WTC11 (cell line): ENCODE results near the gene CABP1. TPM values are rescaled to one million over a fixed set of nuclear protein-coding genes. Genes with fewer than 3 reads are reported as not detected.

Source experiments
- ATAC-seq: fragments of 200-7000 bp; cut with Tn5 transposase; 2 replicates; pipeline ENCODE4 v1.10.0; 2021; ENCODE audit warnings: mild to moderate bottlenecking, moderate library complexity
- CTCF ChIA-PET: fragments of 300-600 bp; sonication (Branson Sonifier 250); formaldehyde crosslinking; loops from one replicate; lab custom pipeline; 2021; ENCODE audit warnings: antibody characterized with exemption; lab: Charles Lee
- POLR2A ChIA-PET: fragments of 350-600 bp; sonication (Branson Sonifier 250); formaldehyde crosslinking; loops from one replicate; lab custom pipeline; 2021; ENCODE audit warnings: antibody characterized with exemption; lab: Charles Lee
- DNase-seq: peaks from one replicate; pipeline ENCODE4 v3.0.0; 2021; ENCODE audit warnings: low spot score
- H3K27ac Mint-ChIP-seq: 2 replicates; pipeline ENCODE4 v1.8.0; 2021; ENCODE audit warnings: mixed read lengths
- H3K27me3 Mint-ChIP-seq: 2 replicates; pipeline ENCODE4 v1.8.0; 2021; ENCODE audit warnings: low read depth, mild to moderate bottlenecking, moderate library complexity, mixed read lengths
- H3K36me3 Mint-ChIP-seq: 2 replicates; pipeline ENCODE4 v1.8.0; 2021; ENCODE audit warnings: mixed read lengths
- H3K4me1 Mint-ChIP-seq: 2 replicates; pipeline ENCODE4 v1.8.0; 2022; ENCODE audit warnings: mixed read lengths
- H3K4me3 Mint-ChIP-seq: 2 replicates; pipeline ENCODE4 v1.8.0; 2021; ENCODE audit warnings: mild to moderate bottlenecking, moderate library complexity, mixed read lengths
- H3K9me3 Mint-ChIP-seq: 2 replicates; pipeline ENCODE4 v1.8.0; 2021; ENCODE audit warnings: mixed read lengths
- CBFB ChIP-seq: sonication (generic); formaldehyde crosslinking; IDR thresholded peaks from 2 replicates; pipeline ENCODE4 v1.8.1; 2022; ENCODE audit warnings: mild to moderate bottlenecking, low read depth, missing genetic modification reagents
- CREB1 ChIP-seq: sonication (generic); formaldehyde crosslinking; IDR thresholded peaks from 2 replicates; pipeline ENCODE4 v1.8.0; 2023; ENCODE audit warnings: mild to moderate bottlenecking, missing genetic modification reagents
- CREM ChIP-seq: sonication (generic); formaldehyde crosslinking; IDR thresholded peaks from 2 replicates; pipeline ENCODE4 v1.8.1; 2022; ENCODE audit warnings: mild to moderate bottlenecking, missing genetic modification reagents, moderate library complexity
- ELF4 ChIP-seq: sonication (generic); formaldehyde crosslinking; IDR thresholded peaks from 2 replicates; pipeline ENCODE4 v1.8.1; 2022; ENCODE audit warnings: low read depth, mild to moderate bottlenecking, moderate library complexity, missing genetic modification reagents
- EMX1 ChIP-seq: fragments of 250-450 bp; sonication (Bioruptor Pico); IDR thresholded peaks from 2 replicates; pipeline ENCODE4 v1.8.0; 2021; ENCODE audit warnings: mild to moderate bottlenecking
- FOXJ3 ChIP-seq: sonication (generic); formaldehyde crosslinking; IDR thresholded peaks from 2 replicates; pipeline ENCODE4 v1.9.0; 2021; ENCODE audit warnings: missing genetic modification reagents, mild to moderate bottlenecking, borderline replicate concordance
- FOXP1 ChIP-seq: sonication (generic); formaldehyde crosslinking; IDR thresholded peaks from 2 replicates; pipeline ENCODE4 v1.8.0; 2022; ENCODE audit warnings: missing genetic modification reagents, mild to moderate bottlenecking, moderate library complexity, borderline replicate concordance
- MYBL2 ChIP-seq: sonication (generic); formaldehyde crosslinking; IDR thresholded peaks from 2 replicates; pipeline ENCODE4 v1.8.1; 2023; ENCODE audit warnings: mild to moderate bottlenecking, moderate library complexity, missing genetic modification reagents
- NFE2L1 ChIP-seq: sonication (generic); formaldehyde crosslinking; IDR thresholded peaks from 2 replicates; pipeline ENCODE4 v1.8.1; 2023; ENCODE audit warnings: missing genetic modification reagents
- NR2C2 ChIP-seq: sonication (generic); formaldehyde crosslinking; IDR thresholded peaks from 2 replicates; pipeline ENCODE4 v1.8.0; 2022; ENCODE audit warnings: mild to moderate bottlenecking, missing genetic modification reagents
- RELA ChIP-seq: sonication (generic); formaldehyde crosslinking; IDR thresholded peaks from 2 replicates; pipeline ENCODE4 v1.8.1; 2022; ENCODE audit warnings: missing genetic modification reagents, mild to moderate bottlenecking, borderline replicate concordance
- TEAD1 ChIP-seq: sonication (generic); formaldehyde crosslinking; IDR thresholded peaks from 2 replicates; pipeline ENCODE4 v1.8.0; 2022; ENCODE audit warnings: mild to moderate bottlenecking, missing genetic modification reagents
- TP53 ChIP-seq: sonication (generic); formaldehyde crosslinking; IDR thresholded peaks from 2 replicates; pipeline ENCODE4 v1.8.1; 2023; ENCODE audit warnings: mild to moderate bottlenecking, missing genetic modification reagents
- USF1 ChIP-seq: sonication (generic); formaldehyde crosslinking; IDR thresholded peaks from 2 replicates; pipeline ENCODE4 v1.8.0; 2022; ENCODE audit warnings: mild to moderate bottlenecking, missing genetic modification reagents
- ZNF121 ChIP-seq: sonication (generic); formaldehyde crosslinking; IDR thresholded peaks from 2 replicates; pipeline ENCODE4 v1.8.0; 2023; ENCODE audit warnings: missing genetic modification reagents
- ZNF219 ChIP-seq: sonication (generic); formaldehyde crosslinking; IDR thresholded peaks from 2 replicates; pipeline ENCODE4 v1.8.0; 2023; ENCODE audit warnings: missing genetic modification reagents, mild to moderate bottlenecking, borderline replicate concordance
- ZNF263 ChIP-seq: sonication (generic); formaldehyde crosslinking; IDR thresholded peaks from 2 replicates; pipeline ENCODE4 v1.8.1; 2022; ENCODE audit warnings: low read depth, mild to moderate bottlenecking, moderate library complexity, missing genetic modification reagents
- ZNF671 ChIP-seq: fragments of 250-450 bp; sonication (Bioruptor Pico); IDR thresholded peaks from 2 replicates; pipeline ENCODE4 v1.8.0; 2021; ENCODE audit warnings: mild to moderate bottlenecking
- total RNA-seq: library from RNA; stranded (reverse); gene quantifications from 3 replicates; pipeline ENCODE4 v1.2.3, GENCODE V29; 2021
- TF ChIP-seq, protein P1 (sequence below): fragments of 250-450 bp; sonication (Bioruptor Pico); IDR thresholded peaks from 2 replicates; pipeline ENCODE4 v1.9.0; 2021; ENCODE audit warnings: mild to moderate bottlenecking
- TF ChIP-seq, protein P2 (sequence below): sonication (generic); formaldehyde crosslinking; IDR thresholded peaks from 2 replicates; pipeline ENCODE4 v1.8.1; 2023; ENCODE audit warnings: mild to moderate bottlenecking, missing genetic modification reagents, moderate library complexity
- TF ChIP-seq, protein P3 (sequence below): sonication (generic); formaldehyde crosslinking; IDR thresholded peaks from 2 replicates; pipeline ENCODE4 v1.8.1; 2023; ENCODE audit warnings: mild to moderate bottlenecking, missing genetic modification reagents, moderate library complexity
- TF ChIP-seq, protein P4 (sequence below): sonication (generic); formaldehyde crosslinking; IDR thresholded peaks from 2 replicates; pipeline ENCODE4 v1.8.1; 2022; ENCODE audit warnings: mild to moderate bottlenecking, missing genetic modification reagents, moderate library complexity, borderline replicate concordance

The CABP1 gene
- total RNA-seq, 1 experiment from 2014 or later, result 14.1 TPM

- Mint-ChIP-seq H3K4me3 (no peak overlapping the region), H3K9me3 (no peaks in the 10 kb centered on the region), H3K27ac (no peak overlapping the region), H3K4me1 (peaks cover 7% of the 10 kb centered on the region), H3K36me3 (no peaks in the 10 kb centered on the region), H3K27me3 (peaks cover 2% of the 10 kb centered on the region; the same call in 1 of the 2 replicates)
- DNase-seq, result no peak
- TF ChIP-seq TP53 (CRISPR knock-in tag) (no peak), CREB1 (CRISPR knock-in tag) (no peak), NFE2L1 (no peak), ZNF263 (CRISPR knock-in tag) (no peak), USF1 (CRISPR knock-in tag) (no peak), NR2C2 (no peak), CREM (no peak), TEAD1 (CRISPR knock-in tag) (no peak)
- TF ChIP-seq, protein P1, sequence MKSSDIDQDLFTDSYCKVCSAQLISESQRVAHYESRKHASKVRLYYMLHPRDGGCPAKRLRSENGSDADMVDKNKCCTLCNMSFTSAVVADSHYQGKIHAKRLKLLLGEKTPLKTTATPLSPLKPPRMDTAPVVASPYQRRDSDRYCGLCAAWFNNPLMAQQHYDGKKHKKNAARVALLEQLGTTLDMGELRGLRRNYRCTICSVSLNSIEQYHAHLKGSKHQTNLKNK, result no peak
- TF ChIP-seq, protein P2, sequence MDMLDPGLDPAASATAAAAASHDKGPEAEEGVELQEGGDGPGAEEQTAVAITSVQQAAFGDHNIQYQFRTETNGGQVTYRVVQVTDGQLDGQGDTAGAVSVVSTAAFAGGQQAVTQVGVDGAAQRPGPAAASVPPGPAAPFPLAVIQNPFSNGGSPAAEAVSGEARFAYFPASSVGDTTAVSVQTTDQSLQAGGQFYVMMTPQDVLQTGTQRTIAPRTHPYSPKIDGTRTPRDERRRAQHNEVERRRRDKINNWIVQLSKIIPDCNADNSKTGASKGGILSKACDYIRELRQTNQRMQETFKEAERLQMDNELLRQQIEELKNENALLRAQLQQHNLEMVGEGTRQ (CRISPR knock-in tag), result no peak
- CTCF ChIA-PET, result interaction anchor here (0.5 to 2.4 kb wide), 7 partner anchors 8 to 270 kb away, joined by 3 to 15 read pairs (median 6); partner anchors contain the start of gene POP5
- POLR2A ChIA-PET, result interaction anchor here (0.6 to 0.7 kb wide), 3 partner anchors 96 to 492 kb away, joined by 3 to 4 read pairs (median 3); no protein-coding TSS in a partner anchor
- ATAC-seq, result no peak
Measured at GRCh38 chr12:120590741-120591407, 49.6 kb upstream of the CABP1 start.

DNA sequence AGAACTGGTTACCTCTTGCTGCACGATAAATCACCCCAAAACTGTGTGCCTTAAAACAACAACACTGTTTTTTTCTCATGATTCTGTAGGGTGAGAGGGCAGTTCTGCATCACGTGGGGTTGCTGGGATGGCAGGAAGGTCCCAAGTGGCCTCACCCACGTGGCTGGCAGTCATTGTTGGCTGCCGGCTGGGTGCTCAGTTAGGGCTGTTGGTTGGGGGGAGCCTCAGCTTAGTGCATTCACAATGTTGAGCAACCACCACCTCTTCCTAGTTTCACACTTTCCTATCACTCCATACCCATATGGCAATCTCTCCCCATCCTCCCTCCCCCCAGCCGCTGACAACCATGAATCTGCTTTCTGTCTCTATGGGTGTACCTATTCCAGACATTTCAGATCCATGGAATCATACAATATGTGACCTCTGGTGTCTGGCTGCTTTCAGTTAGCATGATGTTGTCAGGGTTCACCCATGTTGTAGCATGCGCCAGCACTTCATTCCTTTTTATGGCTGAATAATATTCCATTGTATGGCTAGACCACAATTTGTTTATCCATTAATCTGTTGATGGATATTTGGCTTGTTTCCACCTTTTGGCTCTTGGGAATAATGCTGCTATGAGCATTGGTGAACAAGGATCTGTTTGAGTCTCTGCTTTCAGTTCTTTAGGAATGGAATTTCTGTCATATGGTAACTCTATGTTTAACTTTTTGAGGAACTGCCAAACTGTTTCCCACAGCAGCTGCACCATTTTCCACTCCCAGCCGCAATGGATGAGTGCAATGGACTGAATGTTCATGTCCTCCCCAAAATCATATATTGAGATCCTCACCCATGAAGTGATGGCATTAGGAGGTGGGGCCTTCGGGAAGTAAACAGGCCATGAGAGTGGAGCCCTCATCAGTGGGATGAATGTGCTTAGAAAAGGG, 48.0 kb upstream of the CABP1 start:
- H3K4me3 Mint-ChIP-seq, result no peak overlapping the region
- CTCF ChIA-PET, result interaction anchor here (0.6 to 1.8 kb wide), 6 partner anchors 10 to 162 kb away, joined by 3 to 7 read pairs (median 4); partner anchors contain the start of gene POP5
- peaks cover 7% of the 10 kb centered on the region for H3K4me1 Mint-ChIP-seq
- no peak for ATAC-seq
- DNase-seq, result no peak
- H3K36me3 Mint-ChIP-seq, result no peaks in the 10 kb centered on the region
- no peaks in the 10 kb centered on the region for H3K9me3 Mint-ChIP-seq
- POLR2A ChIA-PET, result no interaction called here
- TF ChIP-seq NFE2L1, result no peak
- TF ChIP-seq, protein P3, sequence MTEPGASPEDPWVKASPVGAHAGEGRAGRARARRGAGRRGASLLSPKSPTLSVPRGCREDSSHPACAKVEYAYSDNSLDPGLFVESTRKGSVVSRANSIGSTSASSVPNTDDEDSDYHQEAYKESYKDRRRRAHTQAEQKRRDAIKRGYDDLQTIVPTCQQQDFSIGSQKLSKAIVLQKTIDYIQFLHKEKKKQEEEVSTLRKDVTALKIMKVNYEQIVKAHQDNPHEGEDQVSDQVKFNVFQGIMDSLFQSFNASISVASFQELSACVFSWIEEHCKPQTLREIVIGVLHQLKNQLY (CRISPR knock-in tag), result no peak
- TF ChIP-seq, protein P4, sequence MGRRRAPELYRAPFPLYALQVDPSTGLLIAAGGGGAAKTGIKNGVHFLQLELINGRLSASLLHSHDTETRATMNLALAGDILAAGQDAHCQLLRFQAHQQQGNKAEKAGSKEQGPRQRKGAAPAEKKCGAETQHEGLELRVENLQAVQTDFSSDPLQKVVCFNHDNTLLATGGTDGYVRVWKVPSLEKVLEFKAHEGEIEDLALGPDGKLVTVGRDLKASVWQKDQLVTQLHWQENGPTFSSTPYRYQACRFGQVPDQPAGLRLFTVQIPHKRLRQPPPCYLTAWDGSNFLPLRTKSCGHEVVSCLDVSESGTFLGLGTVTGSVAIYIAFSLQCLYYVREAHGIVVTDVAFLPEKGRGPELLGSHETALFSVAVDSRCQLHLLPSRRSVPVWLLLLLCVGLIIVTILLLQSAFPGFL (CRISPR knock-in tag), result no peak
- no peak for TF ChIP-seq USF1 (CRISPR knock-in tag)
- TF ChIP-seq EMX1 (CRISPR knock-in tag), result no peak
- TF ChIP-seq RELA, result no peak
- TF ChIP-seq MYBL2 (CRISPR knock-in tag), result no peak
- TF ChIP-seq ZNF121 (CRISPR knock-in tag), result no peak
- TF ChIP-seq CREB1 (CRISPR knock-in tag), result no peak
- TF ChIP-seq ELF4 (CRISPR knock-in tag), result no peak
- TF ChIP-seq CBFB (CRISPR knock-in tag), result no peak
- no peak for TF ChIP-seq ZNF219 (CRISPR knock-in tag)
- TF ChIP-seq FOXJ3 (CRISPR knock-in tag), result no peak
- TF ChIP-seq FOXP1, result no peak
- TF ChIP-seq ZNF671 (CRISPR knock-in tag), result no peak
- no peaks in the 10 kb centered on the region for H3K27me3 Mint-ChIP-seq
- no peak overlapping the region for H3K27ac Mint-ChIP-seq
